HG03097 (cell line): ENCODE measurements around the gene CD69.
"Not testable (repeated sequence)": the region's sequence is repeated elsewhere in the genome, so short reads cannot be mapped to it uniquely, and the experiment has no call there.

Source experiments
- ATAC-seq: cut with Tn5 transposase; IDR thresholded peaks from one replicate; pipeline ENCODE4 v1.9.1; 2021; ENCODE audit not compliant: unreplicated experiment, low FRiP score

The CD69 gene

GRCh38 chr12:9751204-9752144 lies 9.2 kb downstream of the CD69 start:
- no peak for ATAC-seq

- ATAC-seq, result peak; percentile 59
Observed at GRCh38 chr12:9750276-9751203, 10.2 kb downstream of the CD69 start.

- ATAC-seq, result no peak
Observed at GRCh38 chr12:9749640-9750039, 11.1 kb downstream of the CD69 start.

- no peak for ATAC-seq
Observed at GRCh38 chr12:9745199-9745598, 15.5 kb downstream of the CD69 start.

- no peak for ATAC-seq
Observed at GRCh38 chr12:9742661-9743060, 18.0 kb downstream of the CD69 start.

GRCh38 chr12:9741726-9742125 lies 19.0 kb downstream of the CD69 start:
- peak; percentile 64 for ATAC-seq

GRCh38 chr12:9740106-9740750 lies 20.5 kb downstream of the CD69 start:
- no peak for ATAC-seq

GRCh38 chr12:9739404-9740105 lies 21.1 kb downstream of the CD69 start:
- not testable (repeated sequence) for ATAC-seq

GRCh38 chr12:9738905-9739304 lies 21.8 kb downstream of the CD69 start:
- ATAC-seq, result not testable (repeated sequence)

- no peak for ATAC-seq
Observed at GRCh38 chr12:9736936-9737705, 23.6 kb downstream of the CD69 start.

- no peak for ATAC-seq
Observed at GRCh38 chr12:9735601-9736000, 25.1 kb downstream of the CD69 start.

GRCh38 chr12:9732921-9733461 lies 27.7 kb downstream of the CD69 start, which contains the start of gene CLECL1:
CLECL1 (minus strand) TSS chr12:9733097.
- no peak for ATAC-seq

- peak; percentile 32 for ATAC-seq
Observed at GRCh38 chr12:9731797-9732196, 28.9 kb downstream of the CD69 start.

- ATAC-seq, result no peak
Observed at GRCh38 chr12:9731393-9731792, 29.3 kb downstream of the CD69 start.

- ATAC-seq, result no peak
Observed at GRCh38 chr12:9730591-9730990, 30.1 kb downstream of the CD69 start.

- no peak for ATAC-seq
Observed at GRCh38 chr12:9730011-9730410, 30.7 kb downstream of the CD69 start.

- no peak for ATAC-seq
Observed at GRCh38 chr12:9729082-9729481, 31.6 kb downstream of the CD69 start.

- ATAC-seq, result no peak
Observed at GRCh38 chr12:9727813-9728212, 32.9 kb downstream of the CD69 start.

- ATAC-seq, result no peak
Observed at GRCh38 chr12:9725213-9725870, 35.4 kb downstream of the CD69 start.
